Smooth muscle cell of the brain vasculature (primary cell): ENCODE results near the gene BANF2.

Experiments
- DNase-seq: peaks from one replicate; pipeline ENCODE4 v3.0.0-alpha.2; 2012; ENCODE audit warnings: low read depth, low spot score

Gene BANF2

DNA sequence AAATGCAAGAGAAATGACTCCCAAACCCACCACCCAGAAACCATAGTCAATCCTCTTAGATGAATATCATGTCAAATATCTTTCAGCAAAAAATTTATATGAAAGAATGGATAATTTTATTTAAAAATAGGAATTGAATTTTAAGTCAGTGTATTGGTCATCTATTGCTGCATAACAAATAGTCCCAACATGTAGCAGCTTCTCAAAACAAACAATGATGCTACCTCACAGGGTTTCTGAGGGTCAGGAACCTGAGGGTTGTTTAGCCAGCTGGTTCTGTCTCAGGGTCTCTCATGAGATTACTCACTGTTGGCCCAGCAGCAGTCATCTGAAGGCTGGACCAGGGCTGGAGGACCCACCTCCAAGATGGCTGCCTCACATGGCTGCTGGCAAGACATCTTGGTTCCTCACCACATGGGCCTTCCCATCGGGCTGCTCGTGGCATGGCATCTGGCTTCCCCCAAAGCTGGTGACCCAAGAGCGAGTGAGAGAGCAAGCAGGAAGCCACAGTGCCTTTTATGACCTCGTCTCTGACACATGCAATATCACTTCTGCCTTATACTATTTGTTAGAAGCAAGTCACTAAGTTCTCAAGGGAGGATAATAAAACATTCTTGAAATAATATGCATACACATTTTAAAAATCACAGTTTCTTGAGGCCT lies 36.3 kb downstream of the BANF2 start:
- no peak for DNase-seq

- no peak for DNase-seq
These were observed 38.4 kb downstream of the BANF2 start for GRCh38 chr20:17738154-17738553.

GRCh38 chr20:17741220-17741619 lies 41.5 kb downstream of the BANF2 start:
- no peak for DNase-seq

DNA sequence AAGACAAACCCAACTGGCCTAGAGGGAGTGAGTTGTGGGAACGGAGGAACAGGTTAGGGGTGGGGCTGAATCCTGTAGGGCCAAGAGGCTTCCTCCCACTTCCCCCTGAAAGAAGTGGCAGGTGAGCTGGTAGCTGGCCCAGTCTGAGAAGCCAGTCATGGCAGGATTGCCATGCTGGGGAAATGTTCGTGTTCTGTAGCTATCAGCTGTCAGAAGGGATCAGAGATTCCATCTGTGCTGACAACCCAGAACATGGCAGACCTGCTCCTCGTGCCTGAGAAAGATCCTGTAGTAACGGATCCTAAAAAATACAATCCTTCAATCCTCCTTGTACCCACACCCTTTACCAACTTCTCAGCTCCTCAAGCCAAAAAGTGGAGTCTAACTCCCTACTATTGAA lies 43.0 kb downstream of the BANF2 start:
- DNase-seq: no peak

GRCh38 chr20:17743677-17744076 lies 43.9 kb downstream of the BANF2 start:
- no peak for DNase-seq

DNA sequence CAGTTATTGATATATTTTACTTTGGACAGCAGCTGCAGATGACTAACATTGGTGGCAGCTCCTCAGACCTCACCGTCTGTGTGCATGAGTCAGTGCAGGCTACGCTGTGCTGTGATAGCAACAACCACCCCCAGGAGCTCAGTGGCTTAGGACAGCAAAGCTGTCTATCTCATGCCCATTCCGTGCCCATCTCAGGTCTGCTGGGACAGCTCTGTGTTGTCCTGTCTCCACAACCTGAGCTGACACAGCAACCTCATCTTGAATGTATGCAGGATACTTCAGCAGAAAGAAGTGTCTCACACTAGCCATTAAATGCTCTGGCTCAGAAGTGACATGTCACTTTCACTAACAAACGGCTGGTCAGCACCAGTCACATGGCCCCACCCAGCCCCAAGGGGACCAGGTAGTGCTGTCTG lies 47.7 kb downstream of the BANF2 start:
- DNase-seq: peak; percentile 46

- DNase-seq: no peak
These were observed 48.5 kb downstream of the BANF2 start for GRCh38 chr20:17748279-17748678.

- no peak for DNase-seq
These were observed 49.8 kb downstream of the BANF2 start for GRCh38 chr20:17749626-17749977.

DNA sequence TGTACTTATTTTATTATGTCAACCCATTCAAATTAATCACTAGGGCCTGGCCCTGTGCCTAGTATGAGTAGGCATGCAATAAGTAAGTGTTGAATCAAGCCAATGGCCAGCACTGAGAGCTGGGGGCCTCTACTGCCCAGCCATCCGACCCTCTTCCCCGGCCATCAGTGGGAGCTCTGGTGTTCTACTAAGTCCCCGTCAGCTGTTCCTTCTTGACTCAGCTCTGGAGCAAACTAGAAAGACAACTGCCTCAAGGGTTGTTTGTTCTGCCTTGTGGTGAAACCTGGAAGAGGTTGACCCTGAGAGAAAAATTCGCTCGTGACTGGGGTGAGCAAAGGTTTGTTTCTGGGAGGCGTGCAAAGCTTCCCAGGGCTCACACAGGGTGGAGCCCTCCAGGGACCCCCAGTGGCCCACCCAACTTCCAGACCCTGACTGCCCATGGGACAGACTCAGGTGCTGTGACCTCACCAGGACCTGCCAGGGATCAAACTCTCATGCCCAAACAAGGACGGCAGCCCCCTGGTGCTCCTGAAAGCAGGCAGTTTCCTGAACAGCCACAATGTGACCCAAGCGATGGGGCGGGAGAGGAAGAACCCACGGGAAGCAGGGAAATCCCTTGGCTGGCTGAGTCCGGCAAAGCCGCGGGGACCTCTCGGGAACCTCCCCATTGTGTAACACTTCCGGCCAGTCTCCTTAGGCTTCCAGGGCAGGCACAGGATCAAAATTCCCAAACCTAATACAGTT lies 50.4 kb downstream of the BANF2 start:
- no peak for DNase-seq

DNA sequence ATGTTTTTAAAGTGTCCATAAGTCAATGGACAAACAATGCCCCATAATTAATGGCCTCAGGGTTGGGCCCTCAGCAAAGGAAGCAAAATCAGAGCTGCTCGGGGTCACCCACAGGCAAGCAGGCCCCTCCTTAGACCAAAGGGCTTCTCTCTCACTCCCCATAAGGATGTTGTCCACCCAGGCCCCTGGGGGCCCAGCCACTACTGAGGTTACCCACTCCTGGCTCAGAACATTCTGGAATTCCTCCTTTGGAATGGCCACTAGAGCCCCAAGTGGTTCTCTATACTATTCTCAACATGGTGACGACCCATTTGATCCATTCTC lies 50.9 kb downstream of the BANF2 start:
- DNase-seq: no peak

DNA sequence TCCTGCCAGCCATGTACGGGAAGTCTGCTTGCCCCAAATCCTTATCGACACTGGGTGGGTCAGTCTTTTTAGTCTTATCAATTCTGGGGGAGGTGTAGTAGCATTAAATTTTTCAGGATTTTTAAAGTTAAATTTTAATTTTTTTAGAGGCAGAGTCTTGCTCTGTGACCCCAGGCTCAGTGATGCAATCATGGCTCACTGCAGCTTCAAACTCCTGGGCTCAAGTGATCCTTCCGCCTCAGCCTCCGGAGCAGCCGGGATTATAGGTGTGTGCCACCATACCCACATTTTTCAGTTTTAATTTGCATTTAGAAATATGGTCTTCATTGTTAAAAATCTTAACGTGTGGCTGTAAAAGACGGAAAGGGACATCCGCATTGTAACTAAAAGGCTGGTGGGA lies 51.9 kb downstream of the BANF2 start:
- DNase-seq: no peak

DNA sequence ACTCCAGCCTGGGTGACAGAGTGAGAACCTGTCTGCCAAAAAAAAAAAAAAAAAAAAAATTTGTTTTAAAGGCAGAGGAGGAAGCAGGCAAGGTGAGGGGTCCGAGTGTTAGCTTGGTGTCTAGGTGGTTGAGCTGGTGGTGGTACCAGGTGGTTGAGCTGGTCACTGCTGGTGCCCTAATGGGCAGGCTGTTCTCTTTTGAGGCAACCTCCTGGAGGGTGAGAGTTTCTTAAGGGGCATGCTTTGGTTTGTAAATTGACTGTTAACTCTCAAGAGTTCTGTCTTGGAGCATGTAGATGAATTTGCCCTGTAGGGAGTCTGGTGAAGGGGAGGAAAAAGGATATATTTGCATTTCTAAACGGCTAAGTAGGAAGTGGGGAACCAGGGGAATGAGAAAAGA lies 52.7 kb downstream of the BANF2 start:
- no peak for DNase-seq

DNA sequence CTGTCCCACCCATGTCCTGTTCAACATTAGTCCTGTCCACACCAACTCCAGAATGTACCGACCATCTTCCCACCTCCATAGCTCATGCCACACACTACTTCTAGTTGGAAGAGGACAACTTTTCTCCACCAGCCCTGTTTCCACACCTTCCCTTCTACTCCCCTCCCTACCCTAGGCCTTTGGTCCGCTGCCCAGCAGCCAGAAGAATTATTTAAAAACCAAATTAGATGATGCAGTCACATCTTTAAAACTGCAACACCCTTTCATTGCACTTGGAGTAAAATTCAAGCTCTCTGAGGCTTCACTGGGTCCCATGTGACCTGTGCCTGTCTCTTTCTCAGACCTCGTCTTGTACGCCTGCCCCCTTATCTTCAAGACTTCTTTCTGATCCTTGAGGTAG lies 53.8 kb downstream of the BANF2 start:
- no peak for DNase-seq

- DNase-seq: no peak
These were observed 56.8 kb downstream of the BANF2 start for GRCh38 chr20:17756529-17756928.

DNA sequence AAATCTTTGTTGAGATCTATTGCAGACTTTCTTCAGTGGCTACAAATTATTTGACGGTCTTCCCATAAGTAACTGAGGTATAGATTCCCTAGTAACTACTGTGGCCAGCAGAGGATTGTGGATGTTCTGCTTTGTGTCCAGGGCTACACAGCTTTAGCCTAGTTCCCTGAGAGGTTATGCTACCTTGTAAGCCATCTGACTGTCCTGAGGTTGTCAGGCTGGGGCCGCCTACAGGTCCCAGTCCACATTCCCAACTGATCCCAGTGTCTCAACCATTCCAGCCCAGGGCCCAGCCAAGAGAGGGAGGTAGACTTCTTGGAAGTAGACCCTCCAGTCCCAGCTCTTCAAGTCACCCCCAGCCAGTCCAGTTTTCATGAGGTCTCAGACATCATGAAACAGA lies 57.7 kb downstream of the BANF2 start:
- no peak for DNase-seq

- no peak for DNase-seq
These were observed 58.2 kb downstream of the BANF2 start for GRCh38 chr20:17758010-17758409.

DNA sequence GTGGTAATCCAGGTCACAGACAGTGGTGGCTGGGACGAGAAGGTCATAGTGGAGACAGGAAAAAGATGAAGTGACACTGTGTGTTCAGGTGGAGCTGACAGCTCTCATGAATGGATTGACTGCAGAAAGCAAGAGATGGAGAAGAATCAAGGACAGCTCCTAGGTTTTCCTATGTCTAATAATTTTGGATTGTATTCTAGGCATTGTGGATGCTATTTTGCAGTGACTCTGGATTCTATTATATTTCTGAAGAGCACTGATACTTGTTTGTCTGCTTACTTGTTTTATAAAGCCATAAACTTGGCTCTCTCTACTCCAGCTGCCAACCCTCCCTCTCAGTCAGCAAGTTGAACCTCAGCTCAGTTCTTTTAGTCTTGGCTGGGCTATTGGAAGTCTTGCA lies 58.7 kb downstream of the BANF2 start:
- DNase-seq: no peak

DNA sequence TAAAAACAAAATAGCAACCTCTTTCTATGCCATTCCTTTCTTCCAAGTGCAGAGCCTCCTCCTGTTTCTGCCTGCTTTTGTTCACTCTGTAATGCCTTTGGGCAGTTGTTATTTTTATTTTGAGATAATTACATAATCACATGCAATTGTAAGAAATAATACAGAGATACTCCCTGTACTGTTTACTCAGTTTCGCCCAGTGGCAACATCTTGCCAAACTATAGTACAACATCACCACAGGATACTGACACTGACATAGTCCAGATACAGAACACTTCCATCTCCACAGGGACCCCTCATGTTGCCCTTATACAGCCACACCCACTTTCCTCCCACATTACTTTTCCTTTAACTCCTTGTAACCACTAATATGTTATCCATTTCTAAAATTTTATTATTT lies 59.7 kb downstream of the BANF2 start:
- no peak for DNase-seq

DNA sequence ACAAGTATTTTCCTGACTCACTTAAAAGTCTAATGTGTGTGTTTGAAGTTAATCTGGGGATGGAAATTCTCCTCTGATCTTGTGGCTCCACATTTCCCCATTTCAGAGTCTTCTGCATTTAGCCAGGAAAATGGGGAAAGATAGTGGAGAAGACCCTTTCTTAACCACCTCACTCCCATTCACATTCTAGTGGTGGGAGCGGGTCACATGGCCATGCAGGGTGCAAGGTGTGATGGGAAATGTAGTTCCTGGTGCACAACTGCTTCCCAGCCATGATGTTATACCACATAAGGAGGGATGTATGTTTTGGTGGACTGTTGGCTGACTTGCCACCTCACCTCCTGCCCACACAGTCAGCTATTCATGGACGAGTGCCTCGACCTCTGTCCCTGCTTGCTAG lies 61.8 kb downstream of the BANF2 start:
- DNase-seq: no peak

GRCh38 chr20:17762243-17762872 lies 62.6 kb downstream of the BANF2 start:
- no peak for DNase-seq

GRCh38 chr20:17762873-17763557 lies 63.2 kb downstream of the BANF2 start:
- DNase-seq: no peak

GRCh38 chr20:17765017-17765416 lies 65.3 kb downstream of the BANF2 start:
- DNase-seq: no peak

- DNase-seq: no peak
These were observed 65.8 kb downstream of the BANF2 start for GRCh38 chr20:17765584-17765983.
